Hepatocyte (in vitro differentiated cells): Measurements from ENCODE around the gene TIMD4.

Experiments used
- EZH2 ChIP-seq: fragments of 200-600 bp; sonication (generic); IDR thresholded peaks from 2 replicates; pipeline ENCODE4 v1.6.1; 2016; ENCODE audit warnings: antibody characterized with exemption, mild to moderate bottlenecking, borderline replicate concordance
- EZH2phosphoT487 ChIP-seq: fragments of 200-600 bp; sonication (generic); IDR thresholded peaks from one replicate; pipeline ENCODE4 v1.6.1; 2018; ENCODE audit warnings: antibody characterized with exemption, mild to moderate bottlenecking, low read depth, moderate library complexity; ENCODE audit not compliant: unreplicated experiment, severe bottlenecking
- TF ChIP-seq, protein P1 (sequence below): fragments of 200-600 bp; sonication (generic); IDR thresholded peaks from 2 replicates; pipeline ENCODE4 v1.5.1; 2016; ENCODE audit warnings: antibody characterized with exemption, mild to moderate bottlenecking; ENCODE audit not compliant: poor library complexity

DNA sequence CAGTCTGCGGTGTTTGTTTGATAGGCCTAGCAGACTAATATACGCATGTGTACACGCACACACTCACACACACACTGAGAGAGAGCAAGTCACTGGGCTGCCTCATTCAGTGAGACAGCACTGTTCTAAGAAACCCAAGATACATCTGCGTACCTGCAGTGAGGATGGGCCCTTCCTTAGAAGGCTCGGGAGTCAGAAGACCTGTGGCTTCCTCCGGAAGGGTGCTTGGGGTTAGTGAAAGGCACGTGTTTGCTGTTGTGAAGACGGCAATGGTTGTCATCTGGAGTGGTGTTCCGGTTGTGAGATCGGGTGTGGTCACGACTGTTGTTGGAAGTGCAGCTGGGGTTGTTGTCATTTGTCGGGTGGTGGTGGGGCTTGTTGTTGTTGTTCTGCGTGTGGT lies 11.7 kb downstream of the TIMD4 start:
- TF ChIP-seq, protein P1, sequence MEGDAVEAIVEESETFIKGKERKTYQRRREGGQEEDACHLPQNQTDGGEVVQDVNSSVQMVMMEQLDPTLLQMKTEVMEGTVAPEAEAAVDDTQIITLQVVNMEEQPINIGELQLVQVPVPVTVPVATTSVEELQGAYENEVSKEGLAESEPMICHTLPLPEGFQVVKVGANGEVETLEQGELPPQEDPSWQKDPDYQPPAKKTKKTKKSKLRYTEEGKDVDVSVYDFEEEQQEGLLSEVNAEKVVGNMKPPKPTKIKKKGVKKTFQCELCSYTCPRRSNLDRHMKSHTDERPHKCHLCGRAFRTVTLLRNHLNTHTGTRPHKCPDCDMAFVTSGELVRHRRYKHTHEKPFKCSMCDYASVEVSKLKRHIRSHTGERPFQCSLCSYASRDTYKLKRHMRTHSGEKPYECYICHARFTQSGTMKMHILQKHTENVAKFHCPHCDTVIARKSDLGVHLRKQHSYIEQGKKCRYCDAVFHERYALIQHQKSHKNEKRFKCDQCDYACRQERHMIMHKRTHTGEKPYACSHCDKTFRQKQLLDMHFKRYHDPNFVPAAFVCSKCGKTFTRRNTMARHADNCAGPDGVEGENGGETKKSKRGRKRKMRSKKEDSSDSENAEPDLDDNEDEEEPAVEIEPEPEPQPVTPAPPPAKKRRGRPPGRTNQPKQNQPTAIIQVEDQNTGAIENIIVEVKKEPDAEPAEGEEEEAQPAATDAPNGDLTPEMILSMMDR = no peak
- TF ChIP-seq EZH2 (no peak), EZH2phosphoT487 (no peak)
